ENCODE measurements around the gene FOXM1.

Gene FOXM1

DNA sequence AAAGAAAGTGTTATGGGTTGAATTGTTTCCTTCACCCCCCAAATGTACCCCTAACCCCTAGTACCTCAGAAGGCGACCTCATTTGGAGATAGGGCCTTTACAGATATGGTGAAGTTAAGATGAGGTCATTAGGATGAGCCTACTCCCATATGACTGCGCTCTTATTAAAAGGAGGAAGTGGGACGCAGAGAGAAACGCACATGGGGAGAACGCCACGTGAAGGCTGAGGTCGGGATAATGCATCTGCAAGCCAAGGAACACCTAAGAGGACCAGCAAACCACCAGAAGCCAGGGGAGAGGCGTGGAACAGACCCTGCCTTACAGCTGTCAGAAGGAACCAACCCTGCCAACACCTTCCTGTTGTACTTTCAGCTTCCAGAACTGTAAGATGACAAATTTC is 40.4 kb downstream of the FOXM1 start:
- DNase-seq (ENCODE audit: low spot score), result no peak

DNA sequence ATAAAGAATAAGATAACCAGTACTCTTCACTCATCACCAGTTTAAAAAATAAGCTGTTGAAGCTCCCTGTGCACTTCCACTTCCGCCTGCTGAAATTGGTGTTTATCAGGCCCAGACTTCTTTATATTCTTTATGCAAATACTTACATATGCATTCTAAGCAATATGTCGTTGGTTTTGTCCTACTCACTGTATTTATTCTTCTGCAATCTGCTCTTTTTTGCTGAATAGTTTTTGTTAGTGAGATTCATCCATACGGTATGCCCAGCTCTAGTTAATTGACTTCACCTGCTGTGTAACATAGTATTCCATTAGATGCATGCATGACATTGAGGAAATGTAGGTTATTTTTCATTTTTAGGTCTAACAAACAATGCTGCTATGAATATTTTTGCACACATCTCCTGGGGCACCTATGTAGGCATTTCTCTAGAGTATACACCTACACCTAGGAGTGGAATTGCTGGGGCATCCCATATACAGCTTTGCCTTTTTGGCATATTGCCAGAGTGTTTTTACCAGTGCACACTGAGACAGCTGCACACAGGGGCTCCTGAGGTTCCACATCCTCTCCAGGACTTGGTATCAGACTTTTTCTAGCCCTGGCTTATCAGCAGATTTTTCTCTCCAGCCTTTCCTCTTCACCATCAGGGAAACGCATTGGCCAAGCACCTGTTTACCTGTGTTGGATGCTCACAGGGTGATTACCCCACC is 41.1 kb downstream of the FOXM1 start:
- no peak for DNase-seq (ENCODE audit: low spot score)

DNA sequence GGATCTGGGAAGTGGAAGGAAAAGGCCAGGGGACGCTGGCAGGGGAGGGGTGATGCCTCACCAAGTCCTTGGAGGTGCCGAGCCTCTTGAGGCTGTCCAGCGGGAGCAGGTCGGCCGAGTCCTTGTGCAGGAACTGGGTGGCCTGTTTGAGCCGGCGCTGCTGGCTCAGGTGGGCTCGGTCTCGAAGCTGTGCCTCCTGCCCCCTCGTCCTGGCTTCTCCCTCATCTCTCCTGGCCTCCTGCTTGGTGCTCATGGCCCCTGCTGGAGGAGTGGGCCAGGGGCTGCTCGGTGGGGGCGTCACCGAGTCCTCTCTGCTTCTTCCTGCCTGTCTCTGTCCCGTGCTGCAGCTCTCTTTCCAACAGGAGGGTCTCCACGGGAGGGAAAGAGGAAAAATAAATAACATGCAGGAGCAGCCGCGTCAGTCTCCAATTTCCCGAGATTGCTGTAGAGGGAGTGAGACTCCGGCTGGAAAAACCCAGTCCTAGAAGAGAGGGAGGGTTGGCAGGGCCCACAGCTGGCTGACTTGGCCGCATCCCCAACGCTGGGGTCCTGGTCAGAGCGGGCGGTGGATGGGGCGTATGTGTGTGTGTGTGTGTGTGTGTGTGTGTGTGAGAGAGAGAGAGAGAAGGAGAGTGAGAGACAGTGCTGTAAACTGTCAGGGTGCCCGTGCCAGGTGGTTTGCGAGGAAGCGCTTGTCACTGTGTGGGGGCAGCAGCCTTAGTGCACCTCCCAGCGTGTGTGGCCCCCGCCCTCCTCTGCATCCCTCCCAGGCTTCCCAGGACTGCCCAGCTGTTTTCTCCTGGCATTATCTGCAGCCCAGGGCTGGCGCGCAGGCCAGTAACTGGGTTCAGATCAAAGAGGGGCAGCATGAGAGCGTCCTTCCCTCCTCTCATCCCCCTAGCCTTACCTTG is 42.1 kb downstream of the FOXM1 start, which contains the start of gene NRIP2:
Gene NRIP2, minus strand, starts transcription at position 455 of the 911 bp plus-strand sequence. Its CDS starts 52 bp downstream, at position 403.
- DNase-seq (ENCODE audit: low spot score), result peak; percentile 67

DNA sequence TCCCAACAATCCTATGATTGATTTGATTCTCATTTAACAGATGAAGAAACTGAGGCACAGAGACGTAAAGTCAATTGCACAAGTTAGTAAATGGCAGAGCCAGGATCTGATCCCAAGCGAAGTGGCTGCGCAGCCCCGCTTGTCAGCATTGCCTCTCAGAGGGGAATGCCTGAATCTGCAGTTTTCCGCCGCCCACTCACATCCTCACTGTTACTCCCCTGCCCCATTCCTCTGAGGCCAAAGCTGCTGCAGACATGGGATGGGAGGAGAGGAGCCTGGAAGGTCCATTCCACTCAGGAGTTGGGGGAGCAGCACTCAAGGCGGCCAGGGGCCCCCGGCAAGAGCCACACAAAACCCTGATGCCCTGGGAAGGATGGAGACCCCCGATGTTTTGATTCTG is 43.2 kb downstream of the FOXM1 start:
- DNase-seq (ENCODE audit: low spot score), result no peak

DNA sequence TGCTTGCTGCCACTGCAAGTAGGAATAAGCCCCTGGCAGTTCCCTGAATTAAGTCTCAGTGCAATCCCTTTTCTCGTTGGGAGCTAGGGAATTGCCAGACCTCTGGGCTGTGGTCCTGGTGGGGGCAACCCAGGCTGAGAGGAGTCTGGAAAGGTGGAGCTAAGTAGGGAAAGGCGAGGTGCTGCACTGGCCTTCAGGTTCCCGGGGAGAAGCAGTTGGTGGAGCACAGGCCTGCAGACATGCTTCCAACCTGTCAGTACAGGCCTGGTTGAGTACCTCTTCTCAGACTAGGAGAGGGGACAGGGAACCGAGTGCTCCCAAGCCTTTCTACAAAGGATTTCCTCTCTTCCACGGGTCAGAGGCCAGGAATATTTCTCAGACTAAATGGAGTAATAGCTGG is 43.6 kb downstream of the FOXM1 start:
- no peak for DNase-seq (ENCODE audit: low spot score)

DNA sequence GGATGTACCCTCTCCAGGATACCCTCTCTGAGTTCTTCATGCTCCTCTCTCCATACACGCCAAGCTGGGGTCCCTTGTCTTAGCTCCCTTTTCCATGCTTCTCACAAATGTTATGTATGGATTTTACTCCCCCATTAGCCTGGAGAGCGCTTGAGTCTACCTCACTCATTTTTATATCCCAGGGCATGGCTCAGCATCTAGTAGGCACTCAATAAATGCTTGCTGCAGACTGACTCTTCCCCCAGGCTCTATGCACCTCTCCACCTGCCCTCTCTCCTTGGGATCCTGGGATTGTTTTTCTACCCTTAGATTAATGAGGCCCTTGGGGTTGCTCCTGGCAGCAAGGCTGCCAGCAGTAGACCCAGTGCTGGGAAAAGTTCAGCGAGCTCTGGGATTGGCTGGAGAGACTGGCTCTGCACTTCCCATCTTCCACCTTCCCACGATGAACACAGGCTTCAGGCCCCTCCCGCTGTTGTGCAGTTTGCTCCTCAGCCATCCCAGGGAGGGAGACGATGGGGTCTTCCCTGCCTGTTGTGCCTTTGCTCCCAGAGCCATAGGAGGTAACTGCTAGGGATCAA is 44.3 kb downstream of the FOXM1 start:
- no peak for DNase-seq (ENCODE audit: low spot score)

DNA sequence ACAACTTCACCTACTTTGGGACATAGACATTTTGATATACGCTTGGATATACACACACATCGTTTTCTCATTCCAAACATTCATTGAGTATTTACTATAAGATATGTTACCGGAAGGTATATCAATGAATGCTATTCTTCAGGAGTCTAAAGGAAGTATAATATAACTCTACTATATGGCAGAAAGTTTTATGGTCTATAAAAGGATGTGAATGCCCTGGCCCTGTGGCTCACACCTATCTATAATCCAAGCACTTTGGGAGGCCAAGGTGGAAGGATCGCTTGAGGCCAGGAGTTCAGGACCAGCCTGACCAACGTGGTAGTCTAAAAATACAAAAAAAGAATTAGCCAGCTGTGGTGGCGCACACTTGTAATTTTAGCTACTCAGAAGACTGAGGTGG is 47.7 kb downstream of the FOXM1 start:
- no peak for DNase-seq (ENCODE audit: low spot score)

DNA sequence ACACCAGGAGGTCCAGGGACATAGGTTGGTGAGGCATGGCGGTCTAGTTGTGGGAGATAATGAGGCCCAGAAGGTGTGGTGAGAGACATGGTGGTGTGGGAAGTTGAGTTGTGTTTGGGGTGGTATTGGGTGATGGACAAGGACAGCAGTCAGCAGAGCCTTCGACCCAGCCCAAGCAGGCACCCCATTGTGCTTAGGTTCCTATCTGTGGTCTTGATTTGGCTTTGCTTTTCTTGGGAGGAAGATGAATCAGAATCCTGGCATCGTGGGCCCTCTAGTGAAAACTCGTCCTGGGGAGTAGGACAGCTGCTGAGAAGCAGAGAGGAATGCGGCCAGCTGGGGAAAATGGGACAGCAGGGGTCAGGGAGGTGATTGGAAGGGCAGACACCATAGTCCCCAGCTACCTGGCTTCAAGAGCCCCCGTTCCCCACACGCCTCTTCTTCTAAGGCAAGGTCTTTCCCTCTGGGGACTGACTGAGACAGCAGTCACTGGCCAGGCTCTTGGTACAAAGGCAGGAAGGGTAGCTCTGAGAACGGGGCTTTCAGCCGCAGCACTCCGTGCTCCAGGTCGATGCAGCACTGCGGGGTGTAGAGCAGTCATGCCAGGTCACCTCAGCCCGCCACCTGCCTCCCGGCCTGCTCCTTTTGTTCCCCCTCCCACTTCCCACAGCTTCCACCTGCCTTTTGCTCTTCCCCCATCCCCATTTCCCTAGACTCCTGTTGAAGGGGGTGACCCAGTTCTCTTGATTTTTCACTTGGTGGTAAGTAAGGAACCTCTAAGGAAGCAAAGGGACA is 50.1 kb downstream of the FOXM1 start:
- DNase-seq (ENCODE audit: low spot score), result no peak

DNA sequence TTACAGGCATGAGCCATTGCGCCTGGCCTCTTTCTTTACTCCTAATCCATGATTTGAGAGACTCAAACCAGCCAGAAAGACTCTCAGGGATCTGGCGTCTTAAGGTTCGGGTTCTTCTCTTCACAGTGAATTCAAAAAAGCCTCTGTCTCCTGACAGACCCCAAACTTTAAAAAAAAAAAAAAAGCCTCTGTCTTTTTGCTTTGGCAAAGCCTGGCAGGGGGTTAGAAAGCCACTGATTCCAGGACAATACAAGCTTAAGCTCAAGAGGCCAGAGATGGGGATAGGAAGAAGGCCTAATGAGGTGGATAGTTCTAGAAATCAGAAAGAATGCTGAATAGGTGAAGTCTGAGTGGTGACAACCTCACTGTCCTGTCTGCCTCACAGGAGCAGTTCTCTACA is 50.9 kb downstream of the FOXM1 start:
- no peak for DNase-seq (ENCODE audit: low spot score)

DNA sequence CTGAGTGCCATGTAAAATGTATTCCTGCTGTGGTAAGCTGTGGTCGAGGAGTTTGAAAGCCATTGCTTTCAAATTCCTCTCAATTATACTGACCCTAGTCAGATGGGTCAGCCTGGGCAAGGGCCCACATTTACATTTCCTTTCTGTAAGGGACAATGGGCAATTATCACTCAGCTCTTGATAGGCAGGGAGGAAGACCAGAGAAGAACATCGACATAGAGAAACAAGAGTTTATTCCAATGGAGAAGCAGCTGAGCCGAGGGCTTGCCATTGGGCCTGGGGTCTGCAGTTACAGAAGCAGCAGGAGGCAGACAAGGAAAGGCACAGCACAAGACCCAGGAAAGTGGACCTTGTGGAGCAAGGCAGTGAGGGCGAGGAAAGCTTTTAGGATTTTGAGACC is 51.8 kb downstream of the FOXM1 start:
- DNase-seq (ENCODE audit: low spot score), result no peak

DNA sequence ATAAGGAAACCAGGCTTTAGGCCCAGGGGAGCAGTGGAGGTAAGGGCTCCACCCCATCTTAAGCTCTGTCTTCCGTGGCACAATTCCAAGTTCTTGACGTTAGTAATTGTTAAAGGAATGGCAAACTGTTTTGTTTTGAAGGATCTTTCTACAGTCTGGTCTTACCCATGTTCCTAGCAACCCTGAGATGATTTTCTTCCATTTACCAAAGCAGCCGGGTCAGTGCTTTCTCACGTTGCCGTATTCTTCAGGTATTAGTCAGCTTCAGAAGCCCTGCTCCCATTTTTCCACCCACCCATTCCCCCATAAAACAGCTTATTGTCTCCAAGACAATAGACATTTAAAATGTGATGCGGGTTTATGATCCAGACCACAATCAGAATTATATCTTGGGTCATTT is 52.4 kb downstream of the FOXM1 start:
- DNase-seq (ENCODE audit: low spot score), result no peak

DNA sequence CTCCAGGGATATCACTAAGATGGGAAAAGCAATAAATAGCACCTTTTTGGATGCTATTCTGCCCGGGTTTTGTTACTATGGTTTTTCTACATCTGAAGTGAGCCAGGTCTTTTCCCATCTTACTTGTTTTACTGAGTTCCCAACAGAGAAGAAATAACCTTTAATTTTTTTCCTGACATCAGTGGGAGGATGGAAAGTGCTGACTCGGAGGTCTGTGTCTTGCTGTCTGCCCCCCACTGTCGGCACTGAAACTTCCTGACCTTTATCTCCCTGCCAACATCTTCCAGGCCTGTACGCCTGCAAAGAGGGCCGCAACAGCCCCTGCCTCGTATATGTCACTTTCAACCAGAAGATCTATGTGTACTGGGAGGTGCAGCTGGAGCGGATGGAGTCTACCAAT is 53.5 kb downstream of the FOXM1 start:
- no peak for DNase-seq (ENCODE audit: low spot score)

DNA sequence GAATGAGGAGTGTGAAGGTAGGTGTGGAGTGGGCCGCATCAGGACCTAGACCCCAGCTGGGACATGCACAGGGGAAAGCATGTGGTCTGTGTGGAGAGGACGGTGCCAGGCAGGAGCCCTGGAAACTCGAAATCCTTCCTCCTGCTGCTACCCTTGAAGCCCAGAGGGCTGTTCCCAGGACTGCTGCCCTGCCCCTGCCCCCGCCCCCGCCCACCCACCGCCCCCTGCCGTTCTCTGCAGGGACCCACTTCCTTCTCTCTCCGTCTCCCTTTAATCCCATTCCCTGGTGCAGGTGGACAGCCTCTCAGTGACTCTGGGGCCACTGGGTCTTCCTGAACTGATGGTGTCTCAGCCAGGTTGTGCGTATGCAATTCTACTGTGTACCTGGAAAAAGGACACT is 56.5 kb downstream of the FOXM1 start:
- no peak for DNase-seq (ENCODE audit: low spot score)

DNA sequence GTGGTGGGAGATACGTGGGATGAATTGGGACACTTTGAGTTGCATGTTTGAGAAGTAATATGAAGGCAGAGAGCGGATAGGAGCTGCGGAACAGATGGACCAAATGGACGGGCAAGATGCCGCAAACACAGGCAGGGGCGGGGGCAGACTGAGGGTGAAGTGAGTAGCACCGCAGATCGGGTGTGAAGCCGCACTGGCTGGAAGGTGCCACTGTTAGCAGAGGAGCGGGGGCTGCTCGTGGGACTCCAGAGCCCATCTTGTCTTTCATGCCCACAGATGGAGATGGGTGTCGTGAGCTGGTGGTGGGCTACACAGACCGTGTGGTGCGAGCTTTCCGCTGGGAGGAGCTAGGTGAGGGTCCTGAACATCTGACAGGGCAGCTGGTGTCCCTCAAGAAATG is 57.2 kb downstream of the FOXM1 start:
- DNase-seq (ENCODE audit: low spot score), result no peak

DNA sequence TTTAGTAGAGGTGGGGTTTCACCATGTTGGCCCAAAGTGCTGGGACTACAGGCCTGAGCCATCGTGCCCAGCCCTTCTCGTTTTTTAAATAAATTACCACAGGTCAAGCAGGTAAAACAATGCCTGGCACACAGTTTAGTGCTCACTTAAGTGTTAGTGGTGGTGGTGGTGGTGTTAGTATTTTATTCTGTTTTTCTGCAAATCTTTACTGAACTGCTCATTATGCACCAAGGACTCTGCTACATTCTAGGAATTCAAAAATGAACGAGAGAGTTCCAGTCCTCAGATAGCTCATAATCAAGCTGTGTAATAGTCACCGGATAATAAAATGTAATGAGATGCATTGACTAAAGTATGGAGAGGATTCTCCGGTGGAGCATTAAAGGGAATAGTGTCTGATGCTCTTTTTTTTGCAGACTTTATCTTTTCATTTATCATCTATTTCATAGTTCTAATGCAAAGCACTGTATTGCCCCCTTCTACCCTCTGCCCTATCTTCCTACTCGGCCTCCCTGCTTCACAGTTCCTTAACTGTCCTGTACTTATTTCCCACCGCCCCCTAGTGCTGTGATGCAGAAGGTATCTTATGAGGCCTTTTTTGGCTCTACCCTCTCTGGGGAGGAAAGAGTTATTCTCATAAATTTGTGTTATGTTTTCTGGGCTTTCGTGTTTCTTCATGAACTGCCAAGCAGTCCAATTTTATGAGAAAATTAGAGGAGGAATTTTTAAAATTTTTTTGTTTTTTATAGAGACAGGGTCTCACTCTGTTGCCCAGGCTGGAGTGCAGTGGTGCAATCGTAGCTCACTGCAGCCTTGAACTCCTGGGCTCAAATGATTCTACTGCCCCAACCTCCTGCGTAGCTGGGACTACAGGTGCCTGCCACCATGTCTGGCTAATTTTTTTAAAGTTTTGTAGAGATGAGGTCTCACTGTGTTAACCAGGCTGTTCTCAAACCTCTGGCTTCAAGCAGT is 63.5 kb downstream of the FOXM1 start:
- peak; percentile 76 for DNase-seq (ENCODE audit: low spot score)

DNA sequence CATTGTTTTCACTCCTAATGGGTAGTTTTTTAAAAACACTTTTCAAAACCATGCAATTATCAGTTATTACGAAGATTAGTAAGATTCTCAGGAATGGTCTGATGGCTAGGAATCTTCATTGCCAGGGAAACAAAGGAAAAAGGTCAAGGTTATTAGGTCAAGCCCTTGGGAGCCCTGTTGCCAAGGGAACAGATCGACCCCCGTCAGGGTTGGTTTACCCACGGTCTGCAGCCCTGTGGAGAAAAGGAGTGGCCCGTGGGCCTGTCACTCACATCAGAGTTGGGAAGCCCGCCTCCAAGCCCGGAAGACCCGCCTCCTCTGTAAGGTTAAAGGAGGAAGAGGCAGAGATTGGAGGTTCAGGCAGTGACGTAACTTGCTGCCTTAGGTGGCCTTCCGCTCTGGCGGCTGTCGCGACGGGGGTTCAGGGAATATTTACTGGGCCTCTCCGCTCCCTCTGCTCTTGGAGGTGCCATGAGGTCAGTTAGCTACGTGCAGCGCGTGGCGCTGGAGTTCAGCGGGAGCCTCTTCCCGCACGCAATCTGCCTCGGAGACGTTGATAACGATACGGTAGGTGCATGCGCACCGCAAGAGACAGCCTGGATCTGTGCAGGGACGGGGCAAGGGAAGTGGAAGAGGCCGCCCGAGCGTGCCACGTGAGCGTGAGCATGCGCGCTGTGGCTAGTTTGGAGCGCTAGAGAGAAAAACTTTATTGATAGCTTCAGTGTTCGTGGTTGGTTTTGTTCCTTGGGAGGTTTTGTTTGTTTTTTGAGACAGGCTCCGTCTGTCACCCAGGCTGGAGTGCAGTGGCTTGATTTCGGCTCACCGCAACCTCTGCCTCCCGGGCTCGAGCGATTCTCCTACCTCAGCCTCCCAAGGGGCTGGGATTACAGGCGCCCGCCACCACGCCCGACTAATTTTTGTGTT is 64.4 kb downstream of the FOXM1 start, which contains the start of gene ITFG2:
Gene ITFG2, plus strand, starts transcription at position 379 of the 924 bp plus-strand sequence. Its CDS starts 93 bp downstream, at position 472.
- DNase-seq (ENCODE audit: low spot score), result peak; percentile 96

DNA sequence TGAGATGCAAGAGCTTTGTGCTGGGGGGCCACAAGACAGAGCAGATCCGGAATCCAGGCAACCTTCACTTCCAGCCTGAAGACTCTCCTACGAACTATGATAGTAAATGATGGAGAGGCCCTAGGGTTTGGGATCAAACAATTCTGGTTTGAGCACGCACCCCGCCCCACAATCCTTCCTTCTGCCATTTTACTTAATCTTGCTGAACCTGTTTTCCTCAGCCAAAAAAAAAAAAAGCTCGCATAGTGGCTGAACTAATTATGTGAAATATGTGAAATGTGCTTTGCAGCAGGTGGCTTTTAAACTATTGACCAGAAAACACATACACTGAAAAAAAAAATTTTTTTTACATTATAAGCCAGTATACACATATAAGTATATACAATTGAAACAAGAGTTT is 65.2 kb downstream of the FOXM1 start:
- no peak for DNase-seq (ENCODE audit: low spot score)

Data from AG20443 (cell line).